ENCODE measurements around the gene GAB2. TPM values are rescaled to one million over a fixed set of nuclear protein-coding genes. Genes with fewer than 3 reads are reported as not detected.

GAB2 gene
- total and polyA plus RNA-seq, 2 of the 13 experiments (the other 11 are each of a cell fraction or from before 2014, with no cell fraction given), result 4.1 to 8.6 TPM

- TF ChIP-seq TFDP2 (CRISPR knock-in tag; IDR thresholded peaks at IDR 0.05) (no peak), PAXIP1 (CRISPR knock-in tag; conservative IDR thresholded peaks at IDR 0.05) (no peak), CENPT (CRISPR knock-in tag; IDR thresholded peaks at IDR 0.05; ENCODE audit: low read depth) (no peak), ZNF883 (CRISPR knock-in tag; IDR thresholded peaks at IDR 0.05; ENCODE audit: not compliant biosample characterization) (no peak), ZNF232 (CRISPR knock-in tag; IDR thresholded peaks at IDR 0.05; ENCODE audit: borderline replicate concordance) (no peak), KLF16 (CRISPR knock-in tag; IDR thresholded peaks at IDR 0.05) (no peak), HNF4G (IDR thresholded peaks at IDR 0.05; ENCODE audit: borderline replicate concordance, low read depth, low read length) (no peak), HNF4G (CRISPR knock-in tag; IDR thresholded peaks at IDR 0.05; ENCODE audit: borderline replicate concordance, low read depth) (no peak)
Measured at GRCh38 chr11:78201096-78201818, 216.4 kb downstream of the GAB2 start (continued).
